ENCODE data around the gene CCDC159. TPM values are rescaled to one million over a fixed set of nuclear protein-coding genes. Genes with fewer than 3 reads are reported as not detected.

Gene CCDC159
- total and polyA plus RNA-seq, 2 of the 13 experiments (the other 11 are each of a cell fraction or from before 2014, with no cell fraction given), result 1.7 to 6.3 TPM

DNA sequence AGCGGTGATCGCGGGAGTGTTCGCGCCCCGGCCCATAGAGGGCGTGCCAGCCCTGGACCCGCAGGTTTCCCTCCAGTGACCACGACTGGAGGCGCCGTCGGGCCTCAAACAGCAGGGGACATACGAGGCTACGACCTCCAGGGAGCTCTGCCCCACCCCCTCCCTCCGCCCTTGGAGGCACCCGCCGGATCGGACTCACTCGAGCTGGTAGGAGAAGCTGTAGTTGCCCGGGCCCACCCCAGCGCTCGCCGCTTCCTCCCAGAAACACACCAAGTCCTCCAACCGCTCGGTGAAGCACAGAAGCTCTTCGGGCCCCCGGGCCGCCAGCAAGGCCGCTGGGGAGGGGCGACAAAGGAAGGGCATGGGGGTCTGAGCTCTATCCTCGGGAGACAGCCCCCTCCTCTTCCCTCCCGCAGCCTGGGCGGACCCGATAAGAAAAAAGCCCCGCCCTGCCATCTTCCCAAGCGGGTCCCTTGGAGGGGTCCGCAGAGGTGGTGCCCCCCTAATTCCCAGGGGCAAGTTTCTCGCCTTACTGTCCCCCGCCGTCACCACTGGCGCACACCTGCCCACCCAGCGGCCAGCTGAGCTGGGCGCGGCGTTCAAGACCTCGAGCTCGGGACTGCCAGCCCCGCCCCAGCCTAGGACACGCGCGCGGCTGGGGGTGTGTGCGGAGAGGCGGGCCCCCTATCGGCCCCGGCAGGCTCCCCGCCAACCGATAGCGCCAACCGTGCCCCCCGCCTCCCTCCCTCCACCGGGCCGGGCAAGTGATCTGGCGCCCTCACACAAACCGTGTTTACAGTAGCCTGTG lies 36.8 kb downstream of the CCDC159 start (continued):
- TF ChIP-seq, protein P1, sequence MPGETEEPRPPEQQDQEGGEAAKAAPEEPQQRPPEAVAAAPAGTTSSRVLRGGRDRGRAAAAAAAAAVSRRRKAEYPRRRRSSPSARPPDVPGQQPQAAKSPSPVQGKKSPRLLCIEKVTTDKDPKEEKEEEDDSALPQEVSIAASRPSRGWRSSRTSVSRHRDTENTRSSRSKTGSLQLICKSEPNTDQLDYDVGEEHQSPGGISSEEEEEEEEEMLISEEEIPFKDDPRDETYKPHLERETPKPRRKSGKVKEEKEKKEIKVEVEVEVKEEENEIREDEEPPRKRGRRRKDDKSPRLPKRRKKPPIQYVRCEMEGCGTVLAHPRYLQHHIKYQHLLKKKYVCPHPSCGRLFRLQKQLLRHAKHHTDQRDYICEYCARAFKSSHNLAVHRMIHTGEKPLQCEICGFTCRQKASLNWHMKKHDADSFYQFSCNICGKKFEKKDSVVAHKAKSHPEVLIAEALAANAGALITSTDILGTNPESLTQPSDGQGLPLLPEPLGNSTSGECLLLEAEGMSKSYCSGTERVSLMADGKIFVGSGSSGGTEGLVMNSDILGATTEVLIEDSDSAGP (CRISPR knock-in tag; IDR thresholded peaks at IDR 0.05; ENCODE audit: borderline replicate concordance), result peak; percentile 37; the same call in 1 of the 2 replicates
- TF ChIP-seq THAP11 (CRISPR knock-in tag; IDR thresholded peaks at IDR 0.05) (peak; percentile 31; the same call in 1 of the 2 replicates), NFKB2 (CRISPR knock-in tag; IDR thresholded peaks at IDR 0.05; ENCODE audit: borderline replicate concordance) (peak; percentile 90; the same call in 1 of the 2 replicates), ZBTB7B (CRISPR knock-in tag; IDR thresholded peaks at IDR 0.05) (peak; percentile 85), GABPB1 (CRISPR knock-in tag; IDR thresholded peaks at IDR 0.05) (peak; percentile 63), ELF3 (CRISPR knock-in tag; IDR thresholded peaks at IDR 0.05) (0 out of 2 replicates have a peak, but pooled peaks have one; percentile 15), HMGXB3 (CRISPR knock-in tag; IDR thresholded peaks at IDR 0.05; ENCODE audit: borderline replicate concordance) (0 out of 2 replicates have a peak, but pooled peaks have one; percentile 37), ZNF136 (CRISPR knock-in tag; IDR thresholded peaks at IDR 0.05; ENCODE audit: low read depth) (no peak), STAT6 (CRISPR knock-in tag; IDR thresholded peaks at IDR 0.05; ENCODE audit: borderline replicate concordance) (no peak), ZBTB2 (CRISPR knock-in tag; IDR thresholded peaks at IDR 0.05; ENCODE audit: low read depth) (0 out of 2 replicates have a peak, but pooled peaks have one; percentile 60)
- TF ChIP-seq, protein P2, sequence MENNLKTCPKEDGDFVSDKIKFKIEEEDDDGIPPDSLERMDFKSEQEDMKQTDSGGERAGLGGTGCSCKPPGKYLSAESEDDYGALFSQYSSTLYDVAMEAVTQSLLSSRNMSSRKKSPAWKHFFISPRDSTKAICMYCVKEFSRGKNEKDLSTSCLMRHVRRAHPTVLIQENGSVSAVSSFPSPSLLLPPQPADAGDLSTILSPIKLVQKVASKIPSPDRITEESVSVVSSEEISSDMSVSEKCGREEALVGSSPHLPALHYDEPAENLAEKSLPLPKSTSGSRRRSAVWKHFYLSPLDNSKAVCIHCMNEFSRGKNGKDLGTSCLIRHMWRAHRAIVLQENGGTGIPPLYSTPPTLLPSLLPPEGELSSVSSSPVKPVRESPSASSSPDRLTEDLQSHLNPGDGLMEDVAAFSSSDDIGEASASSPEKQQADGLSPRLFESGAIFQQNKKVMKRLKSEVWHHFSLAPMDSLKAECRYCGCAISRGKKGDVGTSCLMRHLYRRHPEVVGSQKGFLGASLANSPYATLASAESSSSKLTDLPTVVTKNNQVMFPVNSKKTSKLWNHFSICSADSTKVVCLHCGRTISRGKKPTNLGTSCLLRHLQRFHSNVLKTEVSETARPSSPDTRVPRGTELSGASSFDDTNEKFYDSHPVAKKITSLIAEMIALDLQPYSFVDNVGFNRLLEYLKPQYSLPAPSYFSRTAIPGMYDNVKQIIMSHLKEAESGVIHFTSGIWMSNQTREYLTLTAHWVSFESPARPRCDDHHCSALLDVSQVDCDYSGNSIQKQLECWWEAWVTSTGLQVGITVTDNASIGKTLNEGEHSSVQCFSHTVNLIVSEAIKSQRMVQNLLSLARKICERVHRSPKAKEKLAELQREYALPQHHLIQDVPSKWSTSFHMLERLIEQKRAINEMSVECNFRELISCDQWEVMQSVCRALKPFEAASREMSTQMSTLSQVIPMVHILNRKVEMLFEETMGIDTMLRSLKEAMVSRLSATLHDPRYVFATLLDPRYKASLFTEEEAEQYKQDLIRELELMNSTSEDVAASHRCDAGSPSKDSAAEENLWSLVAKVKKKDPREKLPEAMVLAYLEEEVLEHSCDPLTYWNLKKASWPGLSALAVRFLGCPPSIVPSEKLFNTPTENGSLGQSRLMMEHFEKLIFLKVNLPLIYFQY (CRISPR knock-in tag; IDR thresholded peaks at IDR 0.05; ENCODE audit: borderline replicate concordance), result no peak
